ENCODE results near the gene PHF12. TPM values are rescaled to one million over a fixed set of nuclear protein-coding genes. Genes with fewer than 3 reads are reported as not detected.
A peak's percentile ranks its signal among the peaks of the same experiment; 100 is the strongest.
"Not testable (repeated sequence)": the region's sequence is repeated elsewhere in the genome, so short reads cannot be mapped to it uniquely, and the experiment has no call there.

The PHF12 gene
- total RNA-seq, 1 donor from 2014 or later, result 7.1 TPM

DNA sequence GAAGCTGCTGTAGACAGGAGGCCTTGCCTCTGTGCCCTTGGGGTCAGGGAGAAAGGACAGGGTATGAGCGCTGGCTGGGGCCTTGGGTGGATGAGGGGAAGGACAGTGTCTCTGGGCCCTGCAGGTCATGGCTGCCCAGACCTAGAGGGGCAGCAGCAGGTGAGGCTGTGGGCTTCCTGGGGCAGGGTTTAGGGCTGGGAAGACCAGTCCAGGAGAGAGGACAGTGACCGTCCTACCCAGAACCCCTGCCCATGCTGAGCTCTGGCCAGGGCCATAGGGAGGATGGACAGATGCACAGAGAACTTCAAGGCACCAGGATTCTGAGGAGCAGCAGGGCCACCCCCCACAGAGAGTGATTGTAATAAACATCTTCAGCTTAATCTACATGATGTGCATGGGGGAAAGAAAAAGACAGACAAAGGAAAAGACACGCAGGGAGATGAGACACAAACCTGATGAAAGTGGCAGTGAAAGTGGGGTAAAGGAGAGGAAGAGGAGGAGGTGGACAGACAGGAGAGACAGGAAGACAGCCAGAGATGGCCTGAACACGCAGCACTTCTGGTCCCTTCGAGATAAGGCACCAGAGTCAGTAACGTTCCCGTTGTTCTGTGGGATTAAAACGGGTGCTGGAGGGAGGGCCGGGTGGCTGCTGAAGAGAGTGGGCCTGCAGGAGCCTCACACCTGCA, 71.3 kb downstream of the PHF12 start:
- DNase-seq (ENCODE audit: low read depth) (no peak), FAIRE-seq (no peak)
- no peak overlapping the region for H3K4me3 ChIP-seq (ENCODE audit: low read depth, low read length)
- no peak for TF ChIP-seq CTCF (IDR thresholded peaks at IDR 0.05; ENCODE audit: insufficient read depth, low read length, severe bottlenecking)
- no peaks in the 10 kb centered on the region for H3K27me3 ChIP-seq (ENCODE audit: control insufficient read depth, insufficient read depth, low read length)
- H3K36me3 ChIP-seq (ENCODE audit: control insufficient read depth, insufficient read depth, low read length), result peaks cover 21% of the 10 kb centered on the region

- no peak for FAIRE-seq
- Histone ChIP-seq H3K4me3 (ENCODE audit: low read depth, low read length) (no peak overlapping the region), H3K36me3 (ENCODE audit: control insufficient read depth, insufficient read depth, low read length) (peaks cover 15% of the 10 kb centered on the region), H3K27me3 (ENCODE audit: control insufficient read depth, insufficient read depth, low read length) (no peaks in the 10 kb centered on the region)
- DNase-seq (ENCODE audit: low read depth), result peak; percentile 59
- peak; percentile 71 for TF ChIP-seq CTCF (IDR thresholded peaks at IDR 0.05; ENCODE audit: insufficient read depth, low read length, severe bottlenecking)
Measured at GRCh38 chr17:28878981-28879380, 72.3 kb downstream of the PHF12 start.

- Histone ChIP-seq H3K36me3 (ENCODE audit: control insufficient read depth, insufficient read depth, low read length) (peaks cover 15% of the 10 kb centered on the region), H3K4me3 (ENCODE audit: low read depth, low read length) (no peak overlapping the region), H3K27me3 (ENCODE audit: control insufficient read depth, insufficient read depth, low read length) (no peaks in the 10 kb centered on the region)
- no peak for TF ChIP-seq CTCF (IDR thresholded peaks at IDR 0.05; ENCODE audit: insufficient read depth, low read length, severe bottlenecking)
- FAIRE-seq (no peak), DNase-seq (ENCODE audit: low read depth) (peak; percentile 60)
Measured at GRCh38 chr17:28878158-28878910, 73.0 kb downstream of the PHF12 start.

GRCh38 chr17:28877150-28877711, 74.1 kb downstream of the PHF12 start:
- not testable (repeated sequence) for H3K27me3 ChIP-seq (ENCODE audit: control insufficient read depth, insufficient read depth, low read length); DNase-seq (ENCODE audit: low read depth); FAIRE-seq; H3K4me3 ChIP-seq (ENCODE audit: low read depth, low read length)
- peaks cover 15% of the 10 kb centered on the region for H3K36me3 ChIP-seq (ENCODE audit: control insufficient read depth, insufficient read depth, low read length)

- Histone ChIP-seq H3K4me3 (ENCODE audit: low read depth, low read length) (no peak overlapping the region), H3K36me3 (ENCODE audit: control insufficient read depth, insufficient read depth, low read length) (peaks cover 12% of the 10 kb centered on the region), H3K27me3 (ENCODE audit: control insufficient read depth, insufficient read depth, low read length) (no peaks in the 10 kb centered on the region)
- no peak for FAIRE-seq
- peak; percentile 28 for DNase-seq (ENCODE audit: low read depth)
- no peak for TF ChIP-seq CTCF (IDR thresholded peaks at IDR 0.05; ENCODE audit: insufficient read depth, low read length, severe bottlenecking)
Measured at GRCh38 chr17:28875848-28876550, 75.3 kb downstream of the PHF12 start.

DNA sequence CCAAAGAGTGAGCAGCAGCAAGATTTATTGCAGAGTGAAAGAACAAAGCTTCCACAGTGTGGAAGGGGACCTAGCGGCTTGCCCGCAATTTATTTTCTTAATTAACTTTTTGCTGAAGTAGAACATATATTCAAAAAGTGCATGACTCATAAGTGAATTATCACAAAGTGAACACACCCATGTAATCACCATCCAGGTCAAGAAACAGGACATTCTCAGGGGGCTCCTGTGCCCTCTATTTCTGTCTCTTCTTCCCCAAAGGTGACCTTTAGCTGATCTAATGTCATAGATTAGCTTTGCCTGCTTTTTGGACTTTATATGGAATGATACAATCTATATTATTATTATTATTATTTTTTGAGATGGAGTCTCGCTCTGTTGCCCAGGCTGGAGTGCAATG, 76.6 kb downstream of the PHF12 start:
- TF ChIP-seq CTCF (IDR thresholded peaks at IDR 0.05; ENCODE audit: insufficient read depth, low read length, severe bottlenecking), result no peak
- FAIRE-seq (no peak), DNase-seq (ENCODE audit: low read depth) (no peak)
- Histone ChIP-seq H3K36me3 (ENCODE audit: control insufficient read depth, insufficient read depth, low read length) (peaks cover 8% of the 10 kb centered on the region), H3K27me3 (ENCODE audit: control insufficient read depth, insufficient read depth, low read length) (no peaks in the 10 kb centered on the region), H3K4me3 (ENCODE audit: low read depth, low read length) (no peak overlapping the region)

Data from bronchial epithelial cell (primary cell).